Large intestine (tissue), 3 donors: ENCODE measurements around the gene MZT2A. TPM values are rescaled to one million over a fixed set of nuclear protein-coding genes. Genes with fewer than 3 reads are reported as not detected.
"Not testable (repeated sequence)": the region's sequence is repeated elsewhere in the genome, so short reads cannot be mapped to it uniquely, and the experiment has no call there.

Experiments
- DNase-seq, 2 donors: peaks; one replicate each; pipeline versions ENCODE4 v3.0.0 to v3.0.0-alpha.2; 2013
- H3K27ac ChIP-seq: one replicate; pipeline ENCODE4 v1.5.1; 2013; ENCODE audit warnings: low read length
- H3K27me3 ChIP-seq: 2 replicates; pipeline ENCODE4 v1.6.1; 2013; ENCODE audit warnings: low read length; ENCODE audit not compliant: control insufficient read depth, insufficient read depth
- H3K36me3 ChIP-seq: 2 replicates; pipeline ENCODE4 v1.6.1; 2013; ENCODE audit warnings: low read length; ENCODE audit not compliant: control insufficient read depth, insufficient read depth
- H3K4me1 ChIP-seq: one replicate; pipeline ENCODE4 v1.6.1; 2013; ENCODE audit warnings: low read length; ENCODE audit not compliant: control insufficient read depth, insufficient read depth
- H3K4me3 ChIP-seq: one replicate; pipeline ENCODE4 v1.5.1; 2013; ENCODE audit warnings: low read length
- H3K9me3 ChIP-seq: one replicate; pipeline ENCODE4 v1.6.1; 2013; ENCODE audit warnings: mild to moderate bottlenecking, low read depth, low read length, moderate library complexity; ENCODE audit not compliant: control insufficient read depth
- WGBS: methylation state at CpG from one replicate; pipeline ENCODE4 v1.1.5; 2013; ENCODE audit warnings: low lambda C conversion rate; ENCODE audit not compliant: insufficient coverage; 5-methylcytosine and 5-hydroxymethylcytosine counted together
- polyA plus RNA-seq: library from polyadenylated mRNA; unstranded; fragments of 120-200 nt; gene quantifications from one replicate; pipeline ENCODE4 v1.2.1, GENCODE V29; 2013

MZT2A gene
- polyA plus RNA-seq, 1 donor = 70.5 TPM

DNA sequence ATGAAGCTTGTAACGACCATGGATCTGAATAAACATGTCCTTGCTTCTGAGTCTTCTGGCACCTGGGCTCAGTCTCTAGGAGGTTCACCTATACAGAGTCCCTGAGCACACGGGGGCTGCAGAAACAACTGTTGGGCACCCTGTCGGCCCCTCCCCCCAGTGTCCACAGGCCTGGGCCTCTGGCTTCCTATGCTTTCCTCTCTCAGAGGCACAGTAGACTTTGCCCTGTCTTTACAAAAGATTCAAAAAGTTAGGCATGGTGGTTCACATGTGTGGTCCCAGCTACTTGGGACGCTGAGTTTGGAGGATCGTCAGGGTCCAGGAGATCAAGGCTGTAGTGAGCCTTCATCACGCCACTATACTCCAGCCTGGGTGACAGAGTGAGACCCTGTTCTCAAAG is 29.3 kb upstream of the MZT2A start:
- peaks cover 19% of the 10 kb centered on the region for H3K36me3 ChIP-seq
- not testable (repeated sequence) for H3K9me3 ChIP-seq, H3K27ac ChIP-seq, H3K4me3 ChIP-seq, H3K27me3 ChIP-seq, DNase-seq, H3K4me1 ChIP-seq
- WGBS = no CpG with 5 or more reads among the region's 6 CpGs

- no CpG with 5 or more reads among the region's 10 CpGs for WGBS
- DNase-seq = no peak
- no peaks in the 10 kb centered on the region for H3K27me3 ChIP-seq
- no peak overlapping the region for H3K27ac ChIP-seq
- no peak overlapping the region for H3K4me3 ChIP-seq
- H3K9me3 ChIP-seq = no peaks in the 10 kb centered on the region
- peaks cover 24% of the 10 kb centered on the region for H3K36me3 ChIP-seq
- H3K4me1 ChIP-seq = no peaks in the 10 kb centered on the region
Measured at GRCh38 chr2:131520526-131520925, 28.3 kb upstream of the MZT2A start.

DNA sequence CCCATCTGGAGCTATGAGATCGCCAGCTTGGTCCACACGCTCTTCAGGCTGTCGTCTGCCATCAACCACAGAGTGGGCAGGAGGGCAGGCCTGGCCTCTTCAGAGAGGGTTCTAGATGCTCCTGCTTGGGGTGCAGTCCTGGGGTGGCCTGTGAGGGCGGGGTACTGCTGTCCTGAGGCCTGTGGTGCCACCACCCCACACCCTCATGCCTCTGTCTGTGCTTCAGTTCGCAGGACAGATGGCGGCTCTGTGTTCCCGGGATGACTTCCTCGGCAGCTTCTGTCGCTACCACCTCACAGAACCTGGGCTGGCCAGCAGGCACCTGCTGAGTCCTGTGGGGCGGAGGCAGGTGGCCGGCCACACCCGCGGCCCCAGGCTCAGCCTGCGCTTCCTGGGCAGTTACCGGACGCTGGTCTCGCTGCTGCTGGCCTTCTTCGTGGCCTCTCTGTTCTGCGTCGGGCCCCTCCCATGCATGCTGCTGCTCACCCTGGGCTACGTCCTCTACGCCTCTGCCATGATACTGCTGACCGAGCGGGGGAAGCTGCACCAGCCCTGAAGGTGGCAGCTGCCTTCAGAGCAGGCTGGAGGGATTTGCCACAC is 27.8 kb upstream of the MZT2A start:
- peaks cover 24% of the 10 kb centered on the region for H3K36me3 ChIP-seq
- WGBS = no CpG with 5 or more reads among the region's 24 CpGs
- not testable (repeated sequence) for H3K4me1 ChIP-seq, H3K9me3 ChIP-seq, H3K27ac ChIP-seq, H3K4me3 ChIP-seq, DNase-seq, H3K27me3 ChIP-seq

- Histone ChIP-seq H3K27ac (no peak overlapping the region), H3K36me3 (peaks cover 24% of the 10 kb centered on the region), H3K27me3 (no peaks in the 10 kb centered on the region), H3K4me3 (no peak overlapping the region), H3K9me3 (no peaks in the 10 kb centered on the region), H3K4me1 (no peaks in the 10 kb centered on the region)
- no CpG with 5 or more reads among the region's 15 CpGs for WGBS
- no peak for DNase-seq
Measured at GRCh38 chr2:131519466-131519865, 27.3 kb upstream of the MZT2A start.

GRCh38 chr2:131518531-131518930 is 26.3 kb upstream of the MZT2A start:
- peaks cover 25% of the 10 kb centered on the region for H3K36me3 ChIP-seq
- DNase-seq = not testable (repeated sequence)

DNA sequence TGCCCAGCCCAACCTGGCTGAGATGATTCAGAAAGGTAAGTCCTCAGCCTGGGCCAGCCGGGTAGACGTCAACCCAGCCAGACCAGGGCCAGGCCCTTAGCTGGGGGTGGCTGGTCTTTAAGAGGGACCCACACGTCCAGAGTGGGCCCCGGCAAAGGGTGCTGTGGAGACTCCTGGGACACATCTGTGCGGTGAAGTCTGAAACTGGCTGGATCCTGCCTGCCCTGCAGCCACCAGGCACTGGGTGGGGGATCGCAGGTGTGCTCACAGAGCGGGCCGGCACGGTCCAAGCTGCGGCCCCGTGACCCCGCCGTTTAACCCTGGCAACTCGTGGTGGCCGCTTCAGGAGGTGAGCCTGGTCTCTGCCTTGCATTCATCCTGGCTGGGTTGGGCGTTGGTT is 25.7 kb upstream of the MZT2A start:
- not testable (repeated sequence) for DNase-seq, H3K27ac ChIP-seq, H3K9me3 ChIP-seq, H3K4me3 ChIP-seq, H3K27me3 ChIP-seq, H3K4me1 ChIP-seq
- no CpG with 5 or more reads among the region's 16 CpGs for WGBS
- H3K36me3 ChIP-seq = peaks cover 25% of the 10 kb centered on the region

More at GRCh38 chr2:131518531-131518930, 26.3 kb upstream of the MZT2A start:
- H3K27me3 ChIP-seq, H3K4me3 ChIP-seq, H3K4me1 ChIP-seq, H3K9me3 ChIP-seq, H3K27ac ChIP-seq: not testable (repeated sequence)
- whole genome bisulfite sequencing = no CpG with 5 or more reads among the region's 11 CpGs

DNA sequence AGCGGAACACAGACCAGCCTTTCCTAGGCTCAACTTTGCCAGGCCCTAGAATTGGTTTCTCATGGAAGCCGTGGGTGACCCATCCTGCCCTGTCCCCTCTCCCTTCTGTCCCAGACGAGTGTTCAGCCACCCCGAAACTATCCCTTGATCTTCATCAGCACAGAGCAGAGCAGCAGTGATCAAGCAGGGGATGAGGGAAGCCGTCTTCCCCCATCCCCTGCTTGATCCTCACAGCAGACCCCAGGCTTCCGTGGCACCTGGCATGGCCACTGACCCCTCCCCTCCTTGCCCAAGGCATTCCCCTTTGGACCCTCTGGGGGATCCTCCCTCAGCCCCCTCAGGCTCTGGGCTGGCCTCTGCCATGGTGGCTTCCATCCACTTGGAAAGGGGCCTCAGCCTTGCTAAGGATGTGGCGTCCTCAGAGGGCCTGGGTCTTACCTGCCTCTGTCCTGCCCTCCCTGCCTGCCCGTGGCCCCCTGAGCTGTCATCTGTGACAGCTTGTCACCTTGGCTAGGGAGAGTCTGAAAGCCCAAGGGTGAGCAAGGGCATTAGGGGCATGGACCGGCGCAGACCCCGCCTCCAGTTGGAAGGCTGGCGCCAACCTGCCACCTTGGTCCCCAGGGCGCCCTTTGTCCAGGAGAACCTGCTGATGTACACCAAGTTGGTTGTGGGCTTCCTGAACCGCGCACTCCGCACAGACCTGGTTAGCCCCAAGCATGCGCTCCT is 25.1 kb upstream of the MZT2A start:
- DNase-seq = no peak
- H3K27me3 ChIP-seq = no peaks in the 10 kb centered on the region
- H3K4me3 ChIP-seq = no peak overlapping the region
- peaks cover 28% of the 10 kb centered on the region for H3K36me3 ChIP-seq
- no peak overlapping the region for H3K27ac ChIP-seq
- no peaks in the 10 kb centered on the region for H3K4me1 ChIP-seq
- no peaks in the 10 kb centered on the region for H3K9me3 ChIP-seq
- no CpG with 5 or more reads among the region's 17 CpGs for WGBS

GRCh38 chr2:131516621-131517020 is 24.4 kb upstream of the MZT2A start:
- peaks cover 28% of the 10 kb centered on the region for H3K36me3 ChIP-seq
- not testable (repeated sequence) for DNase-seq, H3K4me1 ChIP-seq, H3K4me3 ChIP-seq, H3K27me3 ChIP-seq, H3K9me3 ChIP-seq, H3K27ac ChIP-seq
- no CpG with 5 or more reads among the region's 11 CpGs for WGBS

DNA sequence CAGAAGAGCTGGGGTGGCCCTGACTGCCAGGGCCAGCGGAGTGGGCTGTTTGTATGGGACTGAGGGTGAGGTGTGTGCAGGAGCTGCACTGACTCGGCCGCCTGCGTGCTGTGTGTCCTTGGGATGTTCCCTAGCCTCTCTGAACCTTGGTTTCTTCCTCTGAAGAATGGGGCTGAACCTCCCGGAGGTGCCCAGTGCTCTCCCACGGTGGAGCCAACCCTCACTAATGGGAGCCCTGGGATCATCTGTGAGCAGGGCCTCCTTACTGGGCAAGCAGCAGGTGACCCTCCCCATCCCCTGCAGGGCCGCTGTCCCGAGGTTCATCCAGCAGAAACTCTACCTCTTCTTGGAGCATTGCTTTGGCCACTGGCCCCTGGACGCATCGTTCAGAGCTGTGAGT is 23.8 kb upstream of the MZT2A start:
- no peak overlapping the region for H3K27ac ChIP-seq
- no peak for DNase-seq
- peaks cover 29% of the 10 kb centered on the region for H3K36me3 ChIP-seq
- no peaks in the 10 kb centered on the region for H3K9me3 ChIP-seq
- H3K4me1 ChIP-seq = no peaks in the 10 kb centered on the region
- 100% methylated on average over 2 of the region's 10 CpGs for WGBS
- H3K27me3 ChIP-seq = no peaks in the 10 kb centered on the region
- no peak overlapping the region for H3K4me3 ChIP-seq

GRCh38 chr2:131515235-131515634 is 23.0 kb upstream of the MZT2A start:
- H3K27ac ChIP-seq, H3K9me3 ChIP-seq, H3K4me3 ChIP-seq, H3K4me1 ChIP-seq, H3K27me3 ChIP-seq, DNase-seq: not testable (repeated sequence)
- peaks cover 29% of the 10 kb centered on the region for H3K36me3 ChIP-seq
- no CpG with 5 or more reads among the region's 14 CpGs for WGBS
